Activated CD4-positive, alpha-beta T cell treated with anti-CD3 and anti-CD28 coated beads, Interleukin-2, Interleukin-4, amounts not matched to agents 100 ng/mL and 50 ng/mL, durations not matched to agents 16 hours and 8 hours (primary cell): ENCODE measurements around the gene SCUBE1.

ENCODE experiments used
- DNase-seq: peaks from one replicate; pipeline ENCODE4 v3.0.0-alpha.2; 2020; ENCODE audit warnings: low spot score

The SCUBE1 gene

DNA sequence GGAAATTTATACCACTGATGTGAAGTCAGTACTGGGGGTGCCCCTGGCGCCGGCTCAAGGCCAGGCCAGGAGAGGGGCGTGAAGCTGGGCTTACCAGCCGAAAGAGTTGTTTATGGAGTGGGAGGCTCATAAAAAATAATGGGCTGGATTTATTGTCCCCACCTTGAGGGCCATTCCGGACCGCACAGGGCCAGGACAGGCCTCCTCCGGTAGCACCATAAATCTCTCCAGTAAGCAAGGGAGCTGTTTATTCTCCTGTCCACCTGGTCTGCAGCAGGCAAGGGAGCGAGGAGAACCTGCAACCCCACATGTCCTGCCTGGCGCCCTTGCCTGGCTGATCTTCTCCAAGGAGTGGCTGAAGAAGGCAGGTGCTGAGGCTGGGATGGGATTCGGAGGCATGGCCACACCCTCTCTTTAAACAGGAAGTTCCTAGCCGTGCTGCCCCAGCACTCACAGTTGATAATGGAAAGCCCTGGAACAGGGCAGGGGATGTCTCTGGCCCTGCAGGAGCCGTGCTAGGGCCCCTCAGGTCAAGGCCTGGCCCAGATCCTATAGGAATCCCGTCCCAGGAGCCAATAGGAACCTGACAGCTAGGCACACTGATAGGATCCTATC lies 65.1 kb downstream of the SCUBE1 start:
- DNase-seq, result no peak

DNA sequence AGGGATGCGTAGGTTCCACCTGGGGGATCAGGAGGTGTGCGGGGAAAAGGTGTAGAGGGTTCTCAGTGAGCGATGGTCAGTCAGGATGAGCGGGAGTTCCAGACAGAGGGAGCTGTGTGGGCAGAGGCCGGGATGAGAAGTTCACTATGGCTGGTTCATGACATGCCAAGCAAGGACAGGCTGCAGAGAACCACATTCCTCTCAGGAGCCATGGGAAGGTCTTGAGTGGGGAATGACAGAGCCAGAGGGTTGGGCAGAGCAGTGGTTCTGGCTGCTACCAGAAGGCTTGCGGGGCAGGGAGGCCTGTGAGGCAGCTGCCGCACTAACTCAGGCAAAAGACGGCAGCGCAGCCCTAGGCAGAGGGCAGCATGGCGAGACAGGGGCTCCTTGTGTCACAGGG lies 66.1 kb downstream of the SCUBE1 start:
- no peak for DNase-seq

DNA sequence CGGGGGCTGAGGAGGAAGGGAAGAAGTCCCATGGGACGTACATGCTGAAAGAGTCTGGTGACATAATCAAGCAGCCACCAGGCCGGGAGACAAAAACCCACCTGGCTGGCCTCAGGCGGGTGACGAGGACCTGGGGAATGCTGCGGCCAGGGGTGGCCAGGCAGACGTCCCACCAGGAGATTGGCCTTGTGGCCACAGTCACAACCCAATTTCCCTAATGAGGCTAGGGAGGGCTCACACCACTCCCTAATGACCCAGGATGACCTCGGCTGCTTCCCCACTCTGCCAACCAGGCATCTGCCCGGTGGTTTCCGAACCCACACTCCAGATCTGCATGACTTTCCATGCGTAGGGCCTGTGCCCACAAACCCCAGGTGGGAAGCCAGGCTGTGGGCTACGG lies 66.9 kb downstream of the SCUBE1 start:
- no peak for DNase-seq

DNA sequence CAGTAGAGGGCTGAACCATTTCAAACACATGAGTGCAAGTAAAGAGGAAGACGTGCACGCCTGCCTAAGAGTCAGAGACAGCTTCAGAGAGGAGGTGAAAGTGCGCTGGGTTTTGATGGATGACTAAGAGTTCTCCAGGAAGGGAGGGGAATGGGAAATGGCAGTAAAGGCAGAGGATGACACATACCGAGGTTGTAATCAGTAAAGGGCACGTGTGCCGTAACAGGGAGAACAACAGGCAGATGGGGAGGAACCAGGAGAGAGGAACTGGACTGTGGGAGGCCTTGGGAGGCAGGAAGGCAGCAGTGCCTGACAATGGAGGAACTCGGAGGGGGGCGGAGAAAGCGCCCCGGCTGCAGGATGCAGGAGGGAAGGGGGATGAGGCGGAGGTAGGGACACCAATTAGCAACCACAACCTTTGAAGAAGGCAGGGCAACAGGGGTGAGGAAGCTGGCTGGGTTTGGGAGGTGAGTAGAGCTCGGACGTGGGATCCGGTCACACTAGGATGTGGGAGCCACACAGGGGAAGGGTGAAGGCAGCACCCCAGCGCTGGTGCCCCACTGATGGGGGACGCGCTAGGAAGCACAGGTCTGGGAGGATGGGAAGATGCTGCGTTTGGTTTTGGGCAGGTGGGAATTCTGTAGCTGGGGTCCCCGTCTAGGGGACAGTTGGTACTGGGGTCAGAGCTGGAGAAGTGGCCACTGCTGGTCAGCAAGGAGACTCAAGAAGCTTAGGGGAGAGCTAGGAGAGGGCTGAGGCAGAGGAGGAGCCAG lies 67.4 kb downstream of the SCUBE1 start:
- peak; percentile 3 for DNase-seq

DNA sequence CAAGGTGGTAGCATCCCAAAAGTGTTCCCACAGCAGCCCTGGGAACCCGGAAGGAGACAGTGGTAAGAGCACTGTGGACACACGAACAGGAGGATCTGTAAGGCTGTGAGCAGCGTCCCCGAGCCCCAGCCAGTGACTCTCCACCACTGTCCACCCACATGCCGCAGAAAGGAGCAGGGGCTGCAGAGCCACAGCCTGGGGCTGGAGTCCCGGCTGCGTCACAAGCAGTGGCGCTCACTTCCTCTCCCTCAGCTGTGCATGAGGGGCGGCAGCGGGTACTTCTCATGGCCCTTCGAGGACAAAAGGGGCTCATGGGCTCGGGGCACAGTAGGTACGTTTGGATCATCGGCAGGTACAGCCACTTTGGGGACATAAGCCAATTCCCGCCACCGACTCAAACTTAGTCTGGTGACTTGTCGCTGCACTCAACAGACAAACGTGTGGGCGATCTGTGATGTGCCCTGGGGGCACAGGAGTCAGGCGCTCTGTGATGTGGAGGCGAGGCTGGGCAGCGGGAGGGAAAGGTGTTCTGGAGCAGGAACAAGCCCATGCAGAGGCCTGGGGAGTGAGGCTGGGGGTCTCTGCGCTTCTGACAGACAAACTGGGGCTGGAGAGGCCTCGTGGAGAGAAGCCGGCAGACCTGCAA lies 68.5 kb downstream of the SCUBE1 start:
- DNase-seq, result no peak

DNA sequence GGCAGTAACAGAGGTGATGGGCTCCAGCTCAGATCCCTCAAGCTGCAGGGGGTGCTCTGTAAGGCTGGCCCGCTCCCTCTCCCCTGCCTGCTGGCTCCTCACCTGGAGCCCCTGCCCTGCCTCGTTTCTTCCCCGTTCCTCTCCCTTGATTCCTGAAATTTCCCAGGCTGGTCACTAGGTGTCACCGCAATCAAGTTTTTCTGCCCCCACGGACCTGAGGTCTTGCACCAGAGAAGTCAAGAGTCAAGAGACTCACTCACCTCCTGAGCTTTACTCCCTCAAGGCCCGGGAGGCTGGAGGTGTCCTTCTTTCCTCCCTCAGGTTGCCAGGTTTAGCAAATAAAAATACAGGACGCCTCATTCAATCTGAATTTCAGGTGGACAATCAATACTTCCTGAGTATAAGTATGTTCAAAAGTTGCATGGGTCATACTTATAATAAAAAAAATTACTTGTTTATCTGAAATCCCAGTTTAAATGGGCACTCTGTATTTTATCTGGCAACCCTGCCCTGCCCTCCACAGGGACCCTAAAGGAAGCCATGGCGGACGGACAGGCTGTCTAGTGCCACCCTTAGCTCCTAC lies 69.2 kb downstream of the SCUBE1 start:
- DNase-seq, result peak; percentile 65

DNA sequence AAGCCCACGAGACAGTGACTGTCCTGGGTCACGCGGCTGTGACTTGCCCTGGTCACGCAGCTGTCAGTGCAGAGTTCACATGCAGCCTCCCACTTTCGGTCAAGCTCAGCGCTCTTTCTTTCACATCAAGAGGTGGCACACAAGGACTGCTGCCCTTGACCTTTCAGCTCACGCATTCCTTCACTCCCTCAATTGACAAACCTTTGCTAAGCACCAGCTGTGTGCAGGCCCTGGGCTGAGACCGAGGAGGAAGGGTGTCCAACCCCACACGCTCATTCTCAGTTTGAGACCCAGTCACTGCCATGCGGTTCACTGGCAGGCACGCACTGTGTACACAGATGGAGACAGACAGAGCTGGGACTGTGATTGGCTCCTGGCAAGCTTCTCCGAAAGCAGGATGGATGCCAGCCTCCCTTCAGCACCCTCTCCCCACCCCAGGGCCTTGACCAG lies 70.3 kb downstream of the SCUBE1 start:
- DNase-seq, result no peak

DNA sequence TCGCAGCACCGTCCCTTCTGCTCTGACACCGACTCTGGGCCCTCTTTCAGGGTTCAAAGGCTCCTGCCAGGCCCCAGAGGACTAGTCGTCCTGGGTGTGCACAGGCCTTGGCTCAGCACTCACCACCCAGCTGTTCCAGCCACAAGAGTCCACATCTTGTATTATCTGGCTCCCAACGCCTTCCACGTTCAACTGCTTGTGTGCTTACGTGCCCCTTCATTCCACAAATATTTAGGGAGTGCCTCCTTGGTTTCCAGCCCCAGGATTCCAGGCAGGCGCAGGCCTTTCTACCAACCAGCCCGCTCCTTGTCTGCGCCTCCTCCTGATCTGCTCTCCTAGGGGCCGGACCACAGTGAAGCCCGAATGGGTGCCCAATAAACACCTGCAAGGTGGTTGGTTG lies 70.9 kb downstream of the SCUBE1 start:
- DNase-seq, result no peak

DNA sequence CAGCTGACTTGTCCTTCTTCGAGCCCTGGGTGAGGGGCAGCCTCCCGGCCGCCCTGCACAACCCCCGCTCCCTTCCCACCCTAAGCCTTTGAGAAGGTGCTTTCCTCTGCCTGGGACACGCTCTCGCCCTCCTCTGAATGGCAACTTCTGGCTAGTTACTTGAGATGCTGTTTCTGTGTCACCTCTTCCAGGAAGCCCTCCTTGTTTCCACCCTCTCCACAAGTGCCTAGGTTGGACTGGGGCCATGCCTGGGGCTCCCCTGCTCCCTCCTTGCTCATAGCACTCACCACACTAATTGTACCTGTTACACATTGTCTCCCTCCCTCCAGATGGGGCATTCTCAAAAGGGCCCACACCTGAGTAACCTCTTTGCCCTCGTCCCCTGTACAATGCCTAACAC lies 72.2 kb downstream of the SCUBE1 start:
- no peak for DNase-seq

DNA sequence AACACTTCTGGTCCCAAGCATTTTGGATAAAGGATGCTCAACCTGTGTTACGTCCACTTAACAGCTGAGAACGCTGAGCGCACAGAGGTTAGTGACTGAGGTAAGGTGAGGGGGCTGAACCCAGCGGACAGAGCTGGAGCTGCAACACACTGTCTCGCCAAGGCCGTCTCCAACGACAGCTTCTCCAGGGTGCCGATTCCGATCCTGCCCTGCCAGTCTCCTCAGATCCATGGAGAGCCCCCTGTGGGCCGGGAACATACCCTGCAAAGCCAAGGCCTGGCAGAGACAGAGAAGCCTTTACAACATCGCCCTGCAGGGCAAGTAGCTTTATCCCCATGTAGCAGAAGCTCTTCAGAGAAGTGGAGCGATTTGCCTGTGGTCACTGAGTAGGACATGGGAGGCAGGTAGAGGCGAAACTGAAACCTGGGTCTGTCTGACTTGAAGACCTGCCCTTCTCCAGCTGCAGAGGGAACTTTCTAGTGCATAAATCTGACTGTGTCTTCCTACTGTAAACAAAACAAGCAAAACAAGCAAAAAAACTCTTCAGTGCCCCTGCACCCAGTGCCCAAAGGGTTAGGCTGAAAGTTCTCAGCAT lies 72.8 kb downstream of the SCUBE1 start:
- no peak for DNase-seq

DNA sequence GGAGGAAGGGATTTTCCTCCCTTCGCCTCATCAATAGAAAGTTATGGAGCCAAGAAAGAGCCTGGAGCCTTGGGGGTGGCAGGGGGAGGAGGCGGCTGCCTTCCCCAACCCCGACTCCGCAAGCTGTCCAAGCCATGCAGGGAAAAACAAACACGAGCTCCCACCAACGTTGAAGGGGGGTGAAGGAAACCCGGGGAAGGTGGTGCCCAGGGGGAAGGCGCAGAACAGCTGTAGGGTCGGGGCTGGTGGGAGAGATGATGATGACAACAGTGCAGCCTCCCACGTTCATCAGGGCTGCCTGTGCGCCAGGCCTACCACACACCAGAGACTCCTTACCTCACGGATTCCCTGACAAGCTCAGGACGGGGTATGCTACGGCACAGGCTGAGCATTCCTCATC lies 73.5 kb downstream of the SCUBE1 start:
- DNase-seq, result no peak

DNA sequence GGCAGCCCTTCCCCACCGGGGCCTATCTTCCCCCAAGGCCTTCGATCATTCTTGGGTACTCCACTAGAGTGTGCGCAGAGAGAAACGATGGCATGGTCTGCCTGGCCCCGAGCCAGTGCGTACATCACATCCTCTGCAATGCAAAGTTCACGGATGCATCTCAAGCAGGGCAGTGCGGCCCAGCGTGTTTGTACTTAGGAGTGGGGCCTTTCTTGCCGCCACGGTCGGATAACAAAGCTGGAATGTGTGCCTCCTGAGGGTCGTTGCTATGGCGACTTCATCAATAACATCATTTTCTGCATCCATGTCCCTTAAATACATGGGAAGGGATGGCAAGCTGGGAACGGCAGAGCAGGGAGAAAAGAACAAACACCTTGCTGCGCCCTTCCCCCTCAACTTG lies 73.9 kb downstream of the SCUBE1 start:
- DNase-seq, result no peak

DNA sequence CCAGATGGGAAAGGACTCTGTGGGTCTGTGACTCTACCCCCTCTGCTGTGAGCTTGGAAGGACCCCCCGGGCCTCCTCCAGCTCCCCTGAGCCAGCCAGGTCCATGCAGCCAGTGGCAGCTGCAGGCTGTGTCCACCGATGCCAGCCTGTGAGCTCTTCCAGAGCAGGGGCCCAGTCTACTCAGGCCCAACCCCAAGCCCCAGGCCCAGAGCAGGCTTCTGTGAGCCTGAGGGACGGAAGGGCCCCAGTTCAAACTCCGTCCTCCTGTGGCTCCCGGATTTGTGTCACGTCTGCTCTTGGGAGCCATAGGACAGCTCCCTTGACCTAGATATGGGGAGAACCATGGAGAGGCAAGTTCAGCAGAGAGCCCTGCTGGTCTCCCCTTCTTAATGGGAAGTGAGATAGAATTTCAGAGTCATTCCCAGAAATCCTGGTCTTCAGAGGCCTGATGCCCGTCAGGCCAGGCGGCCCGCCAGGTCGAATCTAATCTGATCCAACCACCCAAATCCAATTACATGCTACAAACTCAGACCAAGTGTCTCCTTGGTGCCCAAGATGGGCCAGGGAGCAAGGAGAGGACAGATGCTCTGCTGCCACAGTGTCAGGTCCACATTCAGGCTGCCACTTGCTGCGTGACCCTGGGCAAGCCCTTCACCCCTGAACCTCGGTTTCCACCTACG lies 75.1 kb downstream of the SCUBE1 start:
- no peak for DNase-seq

DNA sequence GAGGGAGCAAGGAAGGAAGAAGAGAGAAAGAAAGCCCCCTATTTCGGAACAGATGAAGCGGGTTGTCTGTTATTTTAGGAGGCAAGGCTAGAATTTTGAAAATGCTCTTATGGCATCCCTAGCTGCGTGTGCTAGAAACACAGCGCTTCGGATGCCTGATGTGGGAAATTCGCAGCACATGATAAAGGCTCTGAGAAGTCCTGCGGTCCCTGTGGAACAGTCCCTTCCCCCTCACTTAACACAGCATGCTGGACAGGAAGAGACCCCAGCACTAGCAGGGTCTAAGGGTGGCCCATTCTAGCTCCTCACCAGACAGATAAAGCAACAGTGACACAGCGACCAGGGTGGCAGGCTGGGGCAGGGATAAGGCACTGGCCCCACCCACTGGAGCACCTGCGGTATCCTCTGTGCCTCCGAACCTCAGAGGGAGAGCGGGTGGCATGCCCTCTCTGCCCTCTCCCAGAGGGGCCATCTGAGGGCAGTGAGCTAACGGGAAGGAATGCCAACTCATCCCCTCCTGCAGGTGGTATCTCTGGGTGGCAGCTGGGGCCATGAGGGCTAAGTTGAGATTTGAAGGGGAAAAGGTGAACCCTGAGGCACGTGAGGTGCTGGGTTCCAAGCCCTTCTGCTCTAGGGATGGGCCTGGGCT lies 75.7 kb downstream of the SCUBE1 start:
- no peak for DNase-seq

DNA sequence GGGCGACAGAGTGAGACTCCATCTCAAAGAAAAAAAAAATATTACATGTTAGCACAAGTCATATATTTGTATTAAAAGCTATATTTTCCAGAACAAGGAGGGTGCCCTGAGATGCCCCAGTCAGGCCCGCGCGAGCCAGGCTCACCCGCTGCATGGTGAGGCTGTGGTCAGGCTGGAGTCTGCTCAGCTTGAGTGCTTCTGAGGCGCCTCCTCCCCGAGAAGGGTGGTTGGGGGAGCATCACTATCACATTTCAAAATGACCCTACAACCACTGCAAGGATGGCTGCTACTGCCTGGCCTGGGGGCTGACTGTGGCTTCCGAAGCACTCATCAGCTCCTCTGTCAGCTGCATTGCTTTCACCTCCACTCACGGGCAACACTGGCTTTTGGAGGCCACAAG lies 77.1 kb downstream of the SCUBE1 start:
- DNase-seq, result no peak

DNA sequence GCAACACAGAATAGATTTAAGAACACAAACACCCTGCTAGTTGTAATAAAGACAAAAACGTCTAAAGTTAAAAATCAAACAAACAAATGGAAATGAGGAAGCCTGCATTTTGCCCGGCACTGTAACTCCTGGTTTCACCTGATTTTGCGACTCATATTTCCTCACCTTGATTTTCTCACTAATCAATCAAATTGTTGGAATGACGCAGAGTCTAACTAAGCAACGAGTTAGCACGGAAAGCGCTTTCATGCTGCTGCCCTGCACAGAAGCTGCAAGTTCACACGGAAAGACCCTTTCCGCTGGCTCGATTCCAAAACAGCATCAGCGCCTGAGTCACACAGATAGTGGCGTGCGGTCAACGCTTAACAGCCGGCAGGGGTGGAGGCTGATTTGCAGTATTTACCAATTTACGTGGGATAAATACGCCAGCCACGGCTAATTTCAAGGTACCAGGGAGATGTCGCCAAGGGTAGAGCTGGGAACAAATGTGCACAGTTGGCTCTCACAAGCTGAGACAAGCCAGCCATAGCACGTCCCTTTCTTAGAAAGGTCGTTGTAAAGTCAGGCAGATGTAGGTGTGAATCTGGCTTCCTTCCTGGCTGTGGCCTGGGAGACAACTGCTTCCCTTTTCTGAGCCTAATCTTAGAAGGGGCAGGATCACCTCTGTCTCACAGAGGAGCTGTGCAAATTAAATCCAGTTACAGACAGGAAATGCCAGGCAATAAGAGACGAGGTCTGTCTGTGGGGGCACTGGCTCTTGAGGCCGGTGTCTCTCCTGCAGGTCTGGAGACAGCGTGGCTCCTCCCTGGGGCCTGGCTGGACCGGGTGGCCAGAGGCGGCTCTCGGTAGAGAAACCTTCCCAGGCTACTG lies 79.3 kb downstream of the SCUBE1 start:
- DNase-seq, result peak; percentile 94

DNA sequence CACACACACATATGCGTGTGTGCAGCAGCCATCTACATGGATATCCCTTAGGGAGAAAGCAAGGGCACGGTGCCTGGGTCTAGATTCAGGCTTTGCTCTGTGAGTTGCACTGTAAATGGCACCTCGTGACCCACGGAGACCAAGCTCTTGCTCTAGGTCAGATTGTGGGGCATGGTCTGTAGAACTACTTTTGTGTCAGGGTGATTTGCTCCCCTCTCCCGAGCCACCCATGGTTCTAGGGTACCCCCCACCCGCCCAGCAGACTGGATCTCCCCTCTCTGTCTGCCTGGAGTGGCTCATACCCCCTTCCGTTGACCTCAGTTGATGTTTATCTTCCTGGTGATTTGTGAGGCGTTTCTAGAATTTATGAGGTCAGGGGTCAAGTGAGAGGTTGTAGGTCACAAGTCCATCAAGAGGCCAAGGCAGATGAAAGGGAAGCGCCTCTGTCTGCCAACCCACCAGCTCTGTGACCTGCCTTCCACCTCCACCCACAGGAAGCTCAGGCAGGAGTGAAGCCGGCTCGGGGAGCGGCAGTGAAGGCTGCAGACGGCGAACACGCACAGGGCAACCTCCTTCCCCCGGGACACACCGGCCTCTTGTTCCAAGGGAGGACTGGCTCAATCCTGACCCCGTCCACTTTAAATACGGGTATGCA lies 80.1 kb downstream of the SCUBE1 start:
- peak; percentile 54 for DNase-seq

DNA sequence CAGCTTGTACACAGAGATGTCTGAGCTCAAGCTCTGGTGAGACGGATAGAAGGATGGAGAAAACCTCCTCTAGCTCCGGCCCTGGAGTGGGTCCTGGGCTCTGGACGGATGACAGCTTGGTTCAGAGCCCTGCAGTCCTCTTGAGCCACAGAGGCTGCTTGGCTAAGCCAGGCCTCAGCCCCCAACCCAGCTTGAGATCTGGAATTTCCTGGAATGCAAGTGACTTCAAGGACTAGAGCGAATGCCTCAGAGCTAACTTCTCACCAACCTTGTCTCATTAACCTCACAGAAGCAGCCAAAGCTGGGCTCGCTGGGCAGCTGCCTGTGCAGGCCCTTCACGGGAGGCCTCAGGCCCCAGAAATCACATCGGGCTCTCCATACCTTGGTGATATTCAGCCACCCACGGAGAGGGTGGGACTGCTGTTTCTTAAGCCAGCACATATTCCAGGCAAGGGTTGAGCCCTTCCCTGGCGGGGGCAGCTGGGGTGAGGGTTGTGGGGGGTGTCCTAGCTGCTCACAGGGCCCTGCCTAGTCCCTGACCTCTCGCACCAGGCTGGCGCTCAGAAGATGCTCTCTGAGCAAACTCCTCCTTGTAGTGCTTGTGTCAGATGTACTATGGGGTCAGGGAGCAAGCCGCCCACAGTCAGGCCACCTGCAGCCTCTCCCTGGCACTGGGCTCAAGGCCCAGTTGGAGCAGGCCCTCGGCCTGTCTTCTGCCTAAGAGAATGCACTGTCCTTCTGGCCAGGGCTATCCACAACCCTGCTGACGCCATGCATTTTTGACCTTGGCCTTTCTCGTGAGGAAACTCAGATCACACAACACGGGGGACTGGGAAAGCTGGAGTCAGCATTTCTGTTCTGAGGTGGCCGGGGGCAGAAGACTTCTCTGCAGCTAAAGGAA lies 82.6 kb downstream of the SCUBE1 start:
- DNase-seq, result no peak

DNA sequence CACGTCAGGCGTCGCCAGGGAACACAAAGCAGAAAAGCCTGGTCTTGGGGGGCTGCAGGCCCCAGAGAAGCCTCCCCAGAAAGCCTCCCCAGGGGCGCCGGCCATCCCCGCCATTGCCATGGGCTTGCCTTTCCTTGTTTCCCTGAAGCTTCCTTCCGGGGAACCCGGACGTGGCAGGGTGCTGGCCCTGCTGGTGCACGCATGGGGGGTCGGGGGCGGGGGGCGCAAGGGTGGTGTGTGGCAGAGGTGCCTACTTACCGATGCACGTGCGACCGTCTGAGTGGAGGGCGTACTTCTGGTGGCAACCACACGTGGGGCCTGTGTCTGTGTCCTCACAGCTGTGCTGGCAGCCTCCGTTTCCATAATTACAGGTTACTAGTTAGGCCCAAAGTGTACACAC lies 85.2 kb downstream of the SCUBE1 start:
- no peak for DNase-seq
